AG09309 (cell line): Measurements from ENCODE around the gene TSPAN17.

Experiments used
- DNase-seq: peaks from one replicate; pipeline ENCODE4 v3.0.0-alpha.2; 2010; ENCODE audit warnings: low read depth
- H3K4me3 ChIP-seq: 2 replicates; pipeline ENCODE4 v1.5.1; 2011; ENCODE audit warnings: mild to moderate bottlenecking, low read depth, low read length, moderate library complexity; ENCODE audit not compliant: control insufficient read depth
- TF ChIP-seq, protein P1 (sequence below): IDR thresholded peaks from 2 replicates; pipeline ENCODE4 v1.5.1; 2011; ENCODE audit warnings: mild to moderate bottlenecking, low read depth, low read length, inconsistent platforms; ENCODE audit not compliant: insufficient read depth, control insufficient read depth; ENCODE audit errors: missing control alignments

Gene TSPAN17

DNA sequence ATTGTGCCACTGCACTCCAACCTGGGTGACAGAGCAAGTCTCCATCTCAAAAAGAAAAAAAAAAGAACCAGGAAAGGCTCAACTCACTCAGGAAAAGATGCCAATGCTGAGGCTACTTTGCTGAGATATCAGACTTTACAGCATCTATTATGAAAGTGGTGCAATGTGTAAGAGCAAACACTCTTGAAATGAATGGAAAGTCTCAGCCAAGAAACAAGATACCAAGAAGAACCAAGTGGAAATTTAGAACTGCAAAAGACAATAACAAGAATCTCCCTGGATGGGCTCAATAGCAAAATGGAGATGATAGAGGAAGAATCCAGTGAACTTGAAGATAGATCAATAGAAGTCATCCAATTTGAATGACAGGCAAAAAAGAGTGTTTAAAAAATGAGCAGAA is 37.7 kb downstream of the TSPAN17 start:
- TF ChIP-seq, protein P1, sequence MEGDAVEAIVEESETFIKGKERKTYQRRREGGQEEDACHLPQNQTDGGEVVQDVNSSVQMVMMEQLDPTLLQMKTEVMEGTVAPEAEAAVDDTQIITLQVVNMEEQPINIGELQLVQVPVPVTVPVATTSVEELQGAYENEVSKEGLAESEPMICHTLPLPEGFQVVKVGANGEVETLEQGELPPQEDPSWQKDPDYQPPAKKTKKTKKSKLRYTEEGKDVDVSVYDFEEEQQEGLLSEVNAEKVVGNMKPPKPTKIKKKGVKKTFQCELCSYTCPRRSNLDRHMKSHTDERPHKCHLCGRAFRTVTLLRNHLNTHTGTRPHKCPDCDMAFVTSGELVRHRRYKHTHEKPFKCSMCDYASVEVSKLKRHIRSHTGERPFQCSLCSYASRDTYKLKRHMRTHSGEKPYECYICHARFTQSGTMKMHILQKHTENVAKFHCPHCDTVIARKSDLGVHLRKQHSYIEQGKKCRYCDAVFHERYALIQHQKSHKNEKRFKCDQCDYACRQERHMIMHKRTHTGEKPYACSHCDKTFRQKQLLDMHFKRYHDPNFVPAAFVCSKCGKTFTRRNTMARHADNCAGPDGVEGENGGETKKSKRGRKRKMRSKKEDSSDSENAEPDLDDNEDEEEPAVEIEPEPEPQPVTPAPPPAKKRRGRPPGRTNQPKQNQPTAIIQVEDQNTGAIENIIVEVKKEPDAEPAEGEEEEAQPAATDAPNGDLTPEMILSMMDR: no peak
- no peak overlapping the region for H3K4me3 ChIP-seq
- DNase-seq: no peak

DNA sequence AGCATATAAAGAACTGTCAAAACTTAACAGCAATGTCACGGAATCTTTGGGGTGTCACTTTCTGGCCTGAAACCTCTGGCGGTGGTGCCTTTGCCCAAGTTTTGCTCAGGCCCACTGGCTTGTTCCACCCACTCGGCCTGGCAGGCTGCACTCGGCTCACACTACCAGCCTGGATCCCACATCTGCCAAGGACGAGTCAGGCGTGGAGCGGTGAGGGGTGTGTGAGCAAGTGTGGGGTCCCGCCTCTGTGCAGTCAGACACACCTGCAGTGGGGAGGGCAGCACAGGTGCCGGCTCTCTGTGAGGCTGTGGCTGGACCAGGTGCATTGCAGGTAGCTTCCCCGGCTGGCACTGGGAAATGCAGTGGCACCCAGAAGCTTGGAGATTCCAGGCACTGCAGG is 40.0 kb downstream of the TSPAN17 start:
- no peak overlapping the region for H3K4me3 ChIP-seq
- TF ChIP-seq, protein P1: no peak
- no peak for DNase-seq

DNA sequence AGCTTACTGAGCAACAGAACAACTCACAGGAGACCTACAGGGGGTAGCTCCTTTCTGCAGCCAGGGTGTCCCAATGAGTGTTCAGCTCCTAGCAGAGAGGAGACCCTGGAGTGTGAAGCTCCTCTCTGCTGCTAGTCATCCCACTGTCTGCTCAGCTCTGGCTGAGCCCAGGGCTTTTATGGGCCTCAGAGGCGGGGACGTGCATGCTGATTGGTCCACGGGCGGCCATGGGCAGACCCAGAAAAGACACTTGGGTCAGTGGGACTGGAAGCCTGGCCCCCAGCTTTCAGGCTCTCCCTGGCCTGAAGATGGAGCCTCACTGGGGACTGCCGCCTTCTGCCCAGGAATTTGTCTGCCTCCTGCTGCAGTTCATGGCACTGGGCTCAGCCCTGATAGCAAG is 40.6 kb downstream of the TSPAN17 start:
- TF ChIP-seq, protein P1: no peak
- no peak for DNase-seq
- H3K4me3 ChIP-seq: no peak overlapping the region

DNA sequence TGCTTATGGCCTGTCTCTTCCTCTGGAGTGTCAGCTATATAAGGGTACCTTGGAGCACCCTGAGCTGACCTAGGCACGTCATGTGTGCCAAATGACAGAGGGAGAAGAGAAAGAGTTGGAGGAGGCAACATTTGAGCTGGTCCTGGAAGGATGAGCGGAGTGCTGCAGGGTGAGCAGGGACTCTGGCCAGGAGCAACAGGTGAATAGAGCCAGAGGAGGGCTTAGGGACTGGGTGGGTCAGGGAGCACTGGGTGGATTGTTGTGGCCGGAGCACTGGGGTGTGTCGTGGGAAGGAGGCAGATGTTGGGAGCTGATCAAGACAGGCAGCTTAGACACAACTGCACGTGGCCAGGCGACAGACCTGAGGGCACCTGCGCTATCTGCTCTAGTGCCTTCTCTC is 43.6 kb downstream of the TSPAN17 start:
- DNase-seq: no peak
- TF ChIP-seq, protein P1: no peak

DNA sequence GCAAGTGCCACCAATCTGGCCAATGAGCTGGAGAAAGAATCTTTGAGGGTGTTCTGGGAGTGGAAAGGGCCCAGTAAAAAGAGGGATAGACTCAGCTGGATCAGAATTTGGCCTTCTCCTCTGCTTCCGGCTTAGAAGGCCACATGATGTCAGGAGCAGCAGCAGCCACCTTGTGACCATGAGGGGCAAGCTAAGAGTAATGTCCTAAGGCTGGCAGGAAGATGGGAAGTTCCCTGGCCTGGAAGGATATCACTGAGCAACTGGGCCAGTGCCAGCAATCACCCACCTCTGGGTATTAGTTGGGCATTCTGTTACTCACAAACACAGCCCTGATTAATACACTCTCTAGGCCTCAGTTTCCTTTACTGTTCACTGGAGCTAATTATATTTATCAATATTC is 44.2 kb downstream of the TSPAN17 start:
- no peak for DNase-seq
- H3K4me3 ChIP-seq: no peak overlapping the region
- TF ChIP-seq, protein P1: no peak

More for the DNA sequence above, 43.6 kb downstream of the TSPAN17 start:
- H3K4me3 ChIP-seq: no peak overlapping the region

DNA sequence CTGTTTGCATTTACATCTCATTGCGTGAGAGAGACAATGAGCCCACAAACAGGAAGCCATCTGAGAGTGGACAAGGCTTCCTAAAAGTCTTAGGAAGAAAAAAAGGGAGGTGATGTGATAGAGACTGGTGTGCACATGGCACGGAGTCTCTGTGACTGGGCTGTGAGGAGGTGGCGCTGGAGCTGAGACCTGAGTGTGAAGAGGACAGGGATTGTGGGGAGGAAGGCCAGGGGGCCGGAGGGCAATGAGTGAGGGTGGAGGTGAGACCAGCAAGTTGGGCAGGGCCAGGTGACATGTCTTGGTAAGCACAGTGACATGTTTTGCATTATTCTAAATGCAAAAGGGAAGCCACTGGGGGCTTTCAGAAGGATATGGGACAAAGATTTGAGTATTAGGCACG is 45.0 kb downstream of the TSPAN17 start:
- H3K4me3 ChIP-seq: no peak overlapping the region
- TF ChIP-seq, protein P1: no peak
- DNase-seq: no peak

DNA sequence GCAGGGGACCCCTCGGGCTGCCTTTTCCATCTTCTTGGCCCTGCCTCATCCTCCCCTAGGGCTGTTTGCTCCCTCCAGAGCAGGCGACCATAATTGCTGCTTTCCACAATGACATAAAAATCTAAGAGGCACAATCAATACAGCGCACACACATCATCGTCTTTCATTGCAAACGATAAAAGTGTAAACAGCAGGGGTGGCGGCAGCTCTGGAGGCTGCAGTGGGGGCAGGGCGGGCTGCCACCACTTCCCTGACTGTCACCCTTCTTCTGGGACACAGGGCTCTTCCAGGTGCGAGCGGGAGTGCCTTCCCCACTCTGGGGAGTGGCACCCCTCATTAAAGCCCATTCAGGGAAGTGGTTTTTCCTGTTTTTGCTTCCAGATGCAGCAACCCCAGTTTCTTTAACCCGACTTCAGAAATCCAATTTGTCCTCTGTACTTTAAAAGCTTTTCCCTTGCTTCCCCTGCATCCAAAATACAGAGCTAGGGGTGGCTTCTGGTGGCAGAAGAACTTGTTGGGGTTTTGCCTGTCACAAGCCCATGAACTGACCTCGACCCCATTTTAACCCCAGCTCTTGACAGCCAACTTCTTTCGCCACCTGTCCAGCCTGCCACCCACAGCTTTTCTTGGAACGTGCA is 45.7 kb downstream of the TSPAN17 start:
- DNase-seq: no peak
- TF ChIP-seq, protein P1: no peak
- no peak overlapping the region for H3K4me3 ChIP-seq
